Activated B cell treated with CpG ODN at 0.5 μM for 24 hours (primary cell): ENCODE measurements around the gene TMEM17. TPM values are rescaled to one million over a fixed set of nuclear protein-coding genes. Genes with fewer than 3 reads are reported as not detected.
"Not testable (repeated sequence)": the region's sequence is repeated elsewhere in the genome, so short reads cannot be mapped to it uniquely, and the experiment has no call there.

Source experiments
- ATAC-seq: fragments of 200-7000 bp; cut with Tn5 transposase; one replicate; pipeline ENCODE4 v1.10.0; 2021; ENCODE audit warnings: low read depth, mild to moderate bottlenecking, moderate library complexity
- CTCF ChIA-PET: fragments of 350-600 bp; sonication (Branson Sonifier 250); formaldehyde crosslinking; loops from one replicate; lab custom pipeline; 2021; ENCODE audit warnings: antibody characterized with exemption; lab: Charles Lee
- POLR2A ChIA-PET: fragments of 350-600 bp; sonication (Branson Sonifier 250); formaldehyde crosslinking; loops from one replicate; lab custom pipeline; 2021; ENCODE audit warnings: antibody characterized with exemption; lab: Charles Lee
- DNase-seq: peaks from one replicate; pipeline ENCODE4 v3.0.0; 2022
- H3K27ac Mint-ChIP-seq: one replicate; pipeline ENCODE4 v1.8.0; 2020; ENCODE audit warnings: mixed read lengths
- H3K27me3 Mint-ChIP-seq: one replicate; pipeline ENCODE4 v1.8.0; 2021; ENCODE audit warnings: mixed read lengths
- H3K36me3 Mint-ChIP-seq: one replicate; pipeline ENCODE4 v1.8.0; 2021; ENCODE audit warnings: low read depth, mixed read lengths
- H3K4me1 Mint-ChIP-seq: one replicate; pipeline ENCODE4 v1.8.0; 2021; ENCODE audit warnings: mixed read lengths
- H3K4me3 Mint-ChIP-seq: one replicate; pipeline ENCODE4 v1.8.0; 2020; ENCODE audit warnings: mild to moderate bottlenecking, mixed read lengths
- H3K9me3 Mint-ChIP-seq: one replicate; pipeline ENCODE4 v1.8.0; 2020; ENCODE audit warnings: mixed read lengths
- intact Hi-C: fragments of 100-400 bp; cut with micrococcal nuclease; formaldehyde crosslinking; loops from one replicate; pipeline ENCODE4 v1.15.1; 2024
- total RNA-seq: library from RNA; stranded (reverse); gene quantifications from 2 replicates; pipeline ENCODE4 v1.2.3, GENCODE V29; 2022
- TF ChIP-seq, protein P1 (sequence below): fragments of 200-600 bp; IDR thresholded peaks from one replicate; pipeline ENCODE4 v1.8.0; 2022; ENCODE audit warnings: antibody characterized with exemption, mild to moderate bottlenecking

The TMEM17 gene
- total RNA-seq, 1 donor from 2014 or later = not detected

- DNase-seq (no peak), ATAC-seq (no peak)
- Mint-ChIP-seq H3K4me1 (no peaks in the 10 kb centered on the region), H3K27ac (no peak overlapping the region), H3K4me3 (no peak overlapping the region), H3K9me3 (no peaks in the 10 kb centered on the region), H3K36me3 (no peaks in the 10 kb centered on the region), H3K27me3 (peaks cover 5% of the 10 kb centered on the region)
- CTCF ChIA-PET = no interaction called here
- POLR2A ChIA-PET = no interaction called here
- TF ChIP-seq, protein P1, sequence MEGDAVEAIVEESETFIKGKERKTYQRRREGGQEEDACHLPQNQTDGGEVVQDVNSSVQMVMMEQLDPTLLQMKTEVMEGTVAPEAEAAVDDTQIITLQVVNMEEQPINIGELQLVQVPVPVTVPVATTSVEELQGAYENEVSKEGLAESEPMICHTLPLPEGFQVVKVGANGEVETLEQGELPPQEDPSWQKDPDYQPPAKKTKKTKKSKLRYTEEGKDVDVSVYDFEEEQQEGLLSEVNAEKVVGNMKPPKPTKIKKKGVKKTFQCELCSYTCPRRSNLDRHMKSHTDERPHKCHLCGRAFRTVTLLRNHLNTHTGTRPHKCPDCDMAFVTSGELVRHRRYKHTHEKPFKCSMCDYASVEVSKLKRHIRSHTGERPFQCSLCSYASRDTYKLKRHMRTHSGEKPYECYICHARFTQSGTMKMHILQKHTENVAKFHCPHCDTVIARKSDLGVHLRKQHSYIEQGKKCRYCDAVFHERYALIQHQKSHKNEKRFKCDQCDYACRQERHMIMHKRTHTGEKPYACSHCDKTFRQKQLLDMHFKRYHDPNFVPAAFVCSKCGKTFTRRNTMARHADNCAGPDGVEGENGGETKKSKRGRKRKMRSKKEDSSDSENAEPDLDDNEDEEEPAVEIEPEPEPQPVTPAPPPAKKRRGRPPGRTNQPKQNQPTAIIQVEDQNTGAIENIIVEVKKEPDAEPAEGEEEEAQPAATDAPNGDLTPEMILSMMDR = no peak
- intact Hi-C loops = no loop called here
These were observed 18.4 kb upstream of the TMEM17 start for GRCh38 chr2:62524293-62524941.

DNA sequence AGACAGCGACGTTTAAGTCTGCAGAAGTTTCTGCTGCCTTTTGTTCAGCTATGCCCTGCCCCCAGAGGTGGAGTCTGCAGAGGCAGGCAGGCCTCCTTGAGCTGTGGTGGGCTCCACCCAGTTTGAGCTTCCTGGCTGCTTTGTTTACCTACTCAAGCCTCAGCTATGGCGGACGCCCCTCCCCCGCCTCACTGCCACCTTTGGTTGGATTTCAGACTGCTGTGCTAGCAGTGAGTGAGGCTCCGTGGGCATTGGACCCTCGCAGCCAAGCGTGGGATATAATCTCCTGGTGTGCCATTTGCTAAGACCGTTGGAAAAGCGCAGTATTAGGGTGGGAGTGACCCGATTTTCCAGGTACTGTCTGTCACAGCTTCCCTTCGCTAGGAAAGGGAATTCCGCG is 15.1 kb upstream of the TMEM17 start:
- H3K36me3 Mint-ChIP-seq, intact Hi-C loops, ATAC-seq, DNase-seq, H3K4me1 Mint-ChIP-seq, H3K4me3 Mint-ChIP-seq, POLR2A ChIA-PET, H3K27ac Mint-ChIP-seq, CTCF ChIA-PET, H3K9me3 Mint-ChIP-seq, H3K27me3 Mint-ChIP-seq: not testable (repeated sequence)

DNA sequence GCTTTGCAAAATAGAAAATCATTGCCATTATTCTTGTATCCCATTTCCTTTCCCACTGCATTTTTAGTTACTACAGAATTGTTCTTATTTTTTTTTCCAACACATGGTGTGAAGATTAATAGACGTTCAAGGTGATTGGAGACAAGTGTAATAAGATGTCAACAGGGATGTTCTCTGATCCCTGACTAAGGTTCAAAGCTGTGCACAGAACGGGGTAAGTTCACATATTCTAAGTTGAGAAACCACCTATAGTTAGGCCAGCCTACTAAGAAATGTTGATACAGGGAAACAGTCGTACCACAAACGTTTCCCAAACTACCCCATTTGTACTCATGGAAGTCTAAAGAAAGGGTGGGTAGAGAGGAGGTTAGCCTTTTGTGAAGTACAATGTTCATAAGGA is 6.4 kb upstream of the TMEM17 start:
- Mint-ChIP-seq H3K27ac (no peak overlapping the region), H3K36me3 (no peaks in the 10 kb centered on the region), H3K27me3 (peaks cover 7% of the 10 kb centered on the region), H3K9me3 (peaks cover 5% of the 10 kb centered on the region), H3K4me1 (no peaks in the 10 kb centered on the region), H3K4me3 (no peak overlapping the region)
- TF ChIP-seq, protein P1 = no peak
- ATAC-seq (no peak), DNase-seq (no peak)
- POLR2A ChIA-PET = no interaction called here
- intact Hi-C loops = no loop called here
- CTCF ChIA-PET = no interaction called here

DNA sequence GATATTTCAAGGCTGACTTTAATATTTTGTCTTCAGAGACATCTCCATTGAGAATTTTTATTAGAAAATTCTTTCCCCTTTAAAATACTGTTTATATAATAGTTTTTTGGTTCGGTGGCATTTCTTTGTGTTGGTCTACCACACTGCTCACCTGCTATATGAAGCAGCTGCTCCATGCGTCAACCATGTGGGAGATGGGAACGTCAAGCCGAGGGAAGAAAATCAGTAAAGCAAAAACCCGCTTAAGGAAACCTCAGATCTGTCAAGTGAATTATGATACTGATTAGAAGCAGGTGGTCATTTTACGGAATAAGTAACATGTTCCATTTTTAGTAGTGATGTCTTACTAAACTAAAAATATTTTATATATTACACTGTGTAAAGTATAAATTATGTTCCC is 5.6 kb upstream of the TMEM17 start:
- H3K4me3 Mint-ChIP-seq = no peak overlapping the region
- no peaks in the 10 kb centered on the region for H3K9me3 Mint-ChIP-seq
- ChIA-PET POLR2A (no interaction called here), CTCF (no interaction called here)
- H3K27ac Mint-ChIP-seq = no peak overlapping the region
- H3K4me1 Mint-ChIP-seq = no peaks in the 10 kb centered on the region
- TF ChIP-seq, protein P1 = no peak
- DNase-seq (no peak), ATAC-seq (no peak)
- H3K27me3 Mint-ChIP-seq = peaks cover 7% of the 10 kb centered on the region
- no peaks in the 10 kb centered on the region for H3K36me3 Mint-ChIP-seq
- intact Hi-C loops = no loop called here

- POLR2A ChIA-PET = no interaction called here
- no peak for DNase-seq
- CTCF ChIA-PET = interaction anchor here (1.3 kb wide), 1 partner anchor 40 kb away, joined by 4 read pairs; no protein-coding TSS in a partner anchor
- TF ChIP-seq, protein P1 = no peak
- Mint-ChIP-seq H3K4me3 (peak overlapping the region; percentile 81), H3K27ac (no peak overlapping the region), H3K4me1 (peaks cover 8% of the 10 kb centered on the region), H3K27me3 (peaks cover 16% of the 10 kb centered on the region), H3K36me3 (no peaks in the 10 kb centered on the region), H3K9me3 (no peaks in the 10 kb centered on the region)
- no peak for ATAC-seq
- intact Hi-C loops = no loop called here
These were observed 391 bp upstream of the TMEM17 start for GRCh38 chr2:62506421-62506750.
